Activated T-helper 1 cell treated with anti-CD3 and anti-CD28 coated beads, Interleukin-12 subunit alpha, Interleukin-12 subunit beta, Interleukin-2, Interleukin-4 antibody, amounts not matched to agents 30 ng/mL and 10 ng/mL and 1 ng/mL, durations not matched to agents 14 hours and 24 hours and 36 hours (primary cell): Measurements from ENCODE around the gene KRTAP4-3. TPM values are rescaled to one million over a fixed set of nuclear protein-coding genes. Genes with fewer than 3 reads are reported as not detected.
"Not testable (repeated sequence)": the region's sequence is repeated elsewhere in the genome, so short reads cannot be mapped to it uniquely, and the experiment has no call there.

Source experiments
- DNase-seq: peaks from one replicate; pipeline ENCODE4 v3.0.0; 2021; ENCODE audit warnings: low spot score
- H3K27ac Mint-ChIP-seq: one replicate; pipeline ENCODE4 v1.8.0; 2021; ENCODE audit warnings: mild to moderate bottlenecking, mixed read lengths
- H3K27me3 Mint-ChIP-seq: one replicate; pipeline ENCODE4 v1.8.0; 2022; ENCODE audit warnings: mild to moderate bottlenecking, moderate library complexity, mixed read lengths; ENCODE audit not compliant: insufficient read depth
- H3K36me3 Mint-ChIP-seq: one replicate; pipeline ENCODE4 v1.8.0; 2021; ENCODE audit warnings: low read depth, mixed read lengths
- H3K4me1 Mint-ChIP-seq: one replicate; pipeline ENCODE4 v1.8.0; 2021; ENCODE audit warnings: low read depth, mixed read lengths
- H3K4me3 Mint-ChIP-seq: one replicate; pipeline ENCODE4 v1.8.0; 2021; ENCODE audit warnings: mild to moderate bottlenecking, moderate library complexity, mixed read lengths
- H3K9me3 Mint-ChIP-seq: one replicate; pipeline ENCODE4 v1.8.0; 2021; ENCODE audit warnings: mixed read lengths
- intact Hi-C: fragments of 100-400 bp; cut with micrococcal nuclease; formaldehyde crosslinking; loops from one replicate; pipeline ENCODE4 v1.15.1; 2024
- total RNA-seq: library from RNA; stranded (reverse); gene quantifications from 2 replicates; pipeline ENCODE4 v1.2.3, GENCODE V29; 2022

Gene KRTAP4-3
- total RNA-seq, 1 donor from 2014 or later: not detected

DNA sequence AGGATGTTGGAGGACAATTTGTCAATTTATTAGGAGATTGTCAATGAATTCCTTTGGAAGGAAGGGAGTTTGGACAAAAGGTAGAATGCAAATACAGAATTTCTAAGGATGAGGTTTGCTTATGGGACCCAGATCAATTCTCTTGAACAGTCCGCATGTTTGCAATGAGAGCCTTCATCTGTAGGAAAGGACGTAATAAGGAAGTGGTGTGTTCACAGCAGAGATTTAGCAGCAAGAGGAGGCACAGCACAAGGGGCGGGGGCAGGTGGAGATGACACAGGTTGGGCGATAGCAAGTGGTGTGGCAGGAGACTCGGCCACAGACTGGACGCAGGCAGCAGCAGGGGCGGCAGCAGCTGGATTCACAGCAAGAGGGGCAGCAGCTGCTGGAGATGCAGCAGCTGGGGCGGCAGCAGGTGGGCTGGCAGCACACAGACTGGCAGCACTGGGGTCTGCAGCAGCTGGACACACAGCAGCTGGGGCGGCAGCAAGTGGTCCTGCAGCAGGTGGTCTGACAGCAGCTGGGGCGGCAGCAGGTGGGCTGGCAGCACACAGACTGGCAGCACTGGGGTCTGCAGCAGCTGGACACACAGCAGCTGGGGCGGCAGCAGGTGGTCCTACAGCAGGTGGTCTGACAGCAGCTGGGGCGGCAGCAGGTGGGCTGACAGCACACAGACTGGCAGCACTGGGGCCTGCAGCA lies 44.6 kb downstream of the KRTAP4-3 start:
- intact Hi-C loops, H3K27me3 Mint-ChIP-seq, H3K9me3 Mint-ChIP-seq, H3K4me1 Mint-ChIP-seq, H3K4me3 Mint-ChIP-seq, H3K36me3 Mint-ChIP-seq, DNase-seq, H3K27ac Mint-ChIP-seq: not testable (repeated sequence)

DNA sequence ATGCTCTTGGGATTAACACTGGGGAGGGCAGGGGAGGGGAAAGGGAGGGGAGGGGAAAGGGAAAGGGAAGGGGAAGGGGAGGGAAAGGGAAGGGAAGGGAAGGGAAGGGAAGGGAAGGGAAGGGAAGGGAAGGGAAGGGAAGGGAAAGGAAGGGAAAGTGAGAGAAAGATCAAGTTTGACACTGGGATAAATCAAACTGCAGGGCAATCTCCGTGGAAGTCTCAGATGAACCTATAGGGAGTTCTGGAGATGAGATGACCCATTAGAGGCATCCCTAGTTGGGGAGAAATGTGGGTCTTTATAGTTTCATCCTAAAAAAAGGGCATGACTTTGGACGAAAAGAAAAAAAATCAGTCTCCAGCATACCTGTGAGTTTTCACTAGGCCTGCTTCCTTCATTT lies 46.3 kb downstream of the KRTAP4-3 start:
- Mint-ChIP-seq H3K4me1 (no peaks in the 10 kb centered on the region), H3K9me3 (peaks cover 3% of the 10 kb centered on the region), H3K4me3 (no peak overlapping the region), H3K27me3 (peaks cover 2% of the 10 kb centered on the region), H3K36me3 (no peaks in the 10 kb centered on the region), H3K27ac (no peak overlapping the region)
- no peak for DNase-seq
- intact Hi-C loops: no loop called here

DNA sequence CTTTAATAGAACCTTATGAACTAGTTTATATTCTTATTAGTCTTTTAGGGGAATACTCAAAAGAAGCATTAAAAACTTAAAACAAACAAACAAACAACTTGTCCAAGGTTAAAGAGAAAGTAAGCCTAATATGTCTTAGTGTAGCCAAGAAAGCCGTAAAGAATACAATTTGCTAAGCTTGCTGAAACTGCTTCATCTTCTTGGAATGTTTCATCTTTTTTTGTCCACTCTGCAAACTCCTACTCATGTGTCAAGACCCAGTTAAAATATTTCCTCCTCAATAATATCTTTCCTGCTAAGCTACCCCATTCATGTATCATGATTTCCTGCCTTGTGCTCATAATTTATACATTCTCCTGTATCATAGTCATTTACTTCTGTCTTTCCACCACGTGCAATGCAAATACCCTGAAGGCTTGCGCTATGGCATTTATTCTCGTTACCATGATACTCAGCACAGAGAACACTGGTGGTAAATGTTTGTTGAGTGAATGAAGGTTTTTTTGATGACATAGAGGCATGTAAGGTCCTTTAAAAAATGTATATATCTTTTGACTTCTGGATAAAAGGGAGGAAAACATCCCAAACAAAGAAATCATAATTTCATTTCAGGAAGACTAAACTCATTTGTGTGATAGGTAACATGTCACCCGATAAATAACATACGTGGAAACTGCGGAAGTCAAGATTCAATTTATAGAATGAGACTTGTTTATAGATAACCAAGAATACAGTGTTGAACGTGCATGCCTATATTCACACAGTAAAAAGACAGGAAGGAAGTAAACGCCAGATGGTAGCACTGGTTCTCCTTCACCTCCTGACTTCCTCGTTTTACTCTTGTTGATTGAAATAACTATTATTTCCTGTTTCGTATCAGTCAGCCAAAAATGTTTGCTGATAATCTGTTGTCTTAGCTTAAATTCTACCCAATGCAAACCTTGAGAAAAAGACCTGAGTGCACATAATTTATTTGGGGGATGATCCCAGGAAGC lies 48.0 kb downstream of the KRTAP4-3 start:
- intact Hi-C loops, H3K4me3 Mint-ChIP-seq, H3K4me1 Mint-ChIP-seq, DNase-seq, H3K9me3 Mint-ChIP-seq, H3K27me3 Mint-ChIP-seq, H3K36me3 Mint-ChIP-seq, H3K27ac Mint-ChIP-seq: not testable (repeated sequence)

DNA sequence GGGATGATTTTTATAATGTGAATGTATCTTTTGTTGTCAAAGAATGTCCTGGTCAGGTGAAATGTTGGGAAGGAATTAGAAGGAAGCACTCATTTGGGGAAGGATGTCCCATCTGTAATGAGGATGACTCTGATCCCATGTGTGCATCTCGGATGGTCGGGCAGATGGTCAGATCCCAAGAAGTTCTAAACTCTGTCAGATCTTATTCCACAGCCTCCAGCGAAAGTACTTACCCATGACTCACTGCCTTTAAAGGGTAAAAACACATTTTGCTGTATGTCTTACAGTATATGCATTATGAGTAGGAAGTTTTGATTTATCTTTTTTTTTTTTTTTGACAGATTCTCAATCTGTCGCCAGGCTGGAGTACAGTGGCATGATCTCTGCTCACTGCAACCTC lies 49.3 kb downstream of the KRTAP4-3 start:
- Mint-ChIP-seq H3K36me3 (no peaks in the 10 kb centered on the region), H3K4me1 (no peaks in the 10 kb centered on the region), H3K27me3 (no peaks in the 10 kb centered on the region), H3K27ac (no peak overlapping the region), H3K9me3 (peaks cover 3% of the 10 kb centered on the region), H3K4me3 (no peak overlapping the region)
- DNase-seq: no peak
- intact Hi-C loops: no loop called here

DNA sequence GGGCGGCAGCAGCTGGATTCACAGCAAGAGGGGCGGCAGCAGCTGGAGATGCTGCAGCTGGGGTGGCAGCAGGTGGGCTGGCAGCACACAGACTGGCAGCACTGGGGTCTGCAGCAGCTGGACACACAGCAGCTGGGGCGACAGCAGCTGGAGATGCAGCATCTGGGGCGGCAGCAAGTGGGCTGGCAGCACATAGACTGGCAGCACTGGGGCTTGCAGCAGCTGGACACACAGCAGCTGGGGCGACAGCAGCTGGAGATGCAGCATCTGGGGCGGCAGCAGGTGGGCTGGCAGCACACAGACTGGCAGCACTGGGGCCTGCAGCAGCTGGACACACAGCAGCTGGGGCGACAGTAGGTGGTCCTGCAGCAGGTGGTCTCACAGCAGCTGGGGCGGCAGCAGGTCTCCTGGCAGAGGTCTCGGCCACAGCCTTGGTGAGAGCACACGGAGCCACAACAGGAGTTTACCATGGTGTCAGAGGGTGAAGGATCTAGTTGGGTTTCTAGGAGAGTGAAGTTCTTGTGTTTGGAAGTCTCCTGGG lies 50.1 kb downstream of the KRTAP4-3 start, which contains the start of gene KRTAP4-11:
Gene KRTAP4-11, minus strand, starts transcription at position 528 of the 541 bp plus-strand sequence. Its CDS starts 58 bp downstream, at position 470.
- H3K9me3 Mint-ChIP-seq, H3K36me3 Mint-ChIP-seq, intact Hi-C loops, H3K4me1 Mint-ChIP-seq, DNase-seq, H3K4me3 Mint-ChIP-seq, H3K27ac Mint-ChIP-seq, H3K27me3 Mint-ChIP-seq: not testable (repeated sequence)

Other genes starting within 250 kb of the KRTAP4-3 start
- gene KRT23, start 230.6 kb downstream of the KRTAP4-3 start, total RNA-seq: not detected in 2 replicates
- not detected in 2 replicates for gene KRT39, start 201.3 kb downstream of the KRTAP4-3 start, total RNA-seq
- gene KRT40, start 183.9 kb downstream of the KRTAP4-3 start, total RNA-seq: not detected in 2 replicates
- gene KRTAP3-3, start 174.1 kb downstream of the KRTAP4-3 start, total RNA-seq: not detected in 2 replicates
- not detected in 2 replicates for gene KRTAP3-2, start 168.3 kb downstream of the KRTAP4-3 start, total RNA-seq
- not detected in 2 replicates for gene KRTAP3-1, start 159.1 kb downstream of the KRTAP4-3 start, total RNA-seq
- gene KRTAP1-5, start 141.0 kb downstream of the KRTAP4-3 start, total RNA-seq: not detected in 2 replicates
- gene KRTAP1-4, start 138.0 kb downstream of the KRTAP4-3 start, total RNA-seq: not detected in 2 replicates
- gene KRTAP1-3, start 133.3 kb downstream of the KRTAP4-3 start, total RNA-seq: not detected in 2 replicates
- gene KRTAP1-1, start 126.8 kb downstream of the KRTAP4-3 start, total RNA-seq: not detected in 2 replicates
- not detected in 2 replicates for gene KRTAP2-1, start 120.9 kb downstream of the KRTAP4-3 start, total RNA-seq
- not detected in 2 replicates for gene KRTAP2-2, start 113.0 kb downstream of the KRTAP4-3 start, total RNA-seq
- not detected in 2 replicates for gene KRTAP2-3, start 108.1 kb downstream of the KRTAP4-3 start, total RNA-seq
- not detected in 2 replicates for gene KRTAP2-4, start 102.3 kb downstream of the KRTAP4-3 start, total RNA-seq
- not detected in 2 replicates for gene KRTAP4-7, start 84.1 kb downstream of the KRTAP4-3 start, total RNA-seq
- not detected in 2 replicates for gene KRTAP4-8, start 70.1 kb downstream of the KRTAP4-3 start, total RNA-seq
- not detected in 2 replicates for gene KRTAP4-16, start 66.0 kb downstream of the KRTAP4-3 start, total RNA-seq
- not detected in 2 replicates for gene KRTAP4-9, start 62.8 kb downstream of the KRTAP4-3 start, total RNA-seq
- not detected in 2 replicates for gene KRTAP4-11, start 49.8 kb downstream of the KRTAP4-3 start, total RNA-seq
- gene KRTAP4-12, start 44.0 kb downstream of the KRTAP4-3 start, total RNA-seq: not detected in 2 replicates
- not detected in 2 replicates for gene KRTAP4-6, start 27.7 kb downstream of the KRTAP4-3 start, total RNA-seq
- gene KRTAP4-5, start 18.4 kb downstream of the KRTAP4-3 start, total RNA-seq: not detected in 2 replicates
- not detected in 2 replicates for gene KRTAP4-4, start 7.5 kb downstream of the KRTAP4-3 start, total RNA-seq
- not detected in 2 replicates for gene KRTAP4-2, start 10.0 kb upstream of the KRTAP4-3 start, total RNA-seq
- not detected in 2 replicates for gene KRTAP4-1, start 16.7 kb upstream of the KRTAP4-3 start, total RNA-seq
- gene KRTAP9-1, start 21.7 kb upstream of the KRTAP4-3 start, total RNA-seq: not detected in 2 replicates
- gene KRTAP9-2, start 58.4 kb upstream of the KRTAP4-3 start, total RNA-seq: not detected in 2 replicates
- not detected in 2 replicates for gene KRTAP9-3, start 64.2 kb upstream of the KRTAP4-3 start, total RNA-seq
- not detected in 2 replicates for gene KRTAP9-8, start 69.8 kb upstream of the KRTAP4-3 start, total RNA-seq
- not detected in 2 replicates for gene KRTAP9-4, start 81.5 kb upstream of the KRTAP4-3 start, total RNA-seq
- not detected in 2 replicates for gene KRTAP9-9, start 87.2 kb upstream of the KRTAP4-3 start, total RNA-seq
- gene KRTAP9-6, start 97.2 kb upstream of the KRTAP4-3 start, total RNA-seq: not detected in 2 replicates
- gene KRTAP9-7, start 107.5 kb upstream of the KRTAP4-3 start, total RNA-seq: not detected in 2 replicates
- not detected in 2 replicates for gene KRTAP29-1, start 134.6 kb upstream of the KRTAP4-3 start, total RNA-seq
- not detected in 2 replicates for gene KRTAP16-1, start 141.1 kb upstream of the KRTAP4-3 start, total RNA-seq
- gene KRTAP17-1, start 147.5 kb upstream of the KRTAP4-3 start, total RNA-seq: not detected in 2 replicates
- gene KRT33A, start 182.6 kb upstream of the KRTAP4-3 start, total RNA-seq: not detected in 2 replicates
- not detected in 2 replicates for gene KRT33B, start 201.6 kb upstream of the KRTAP4-3 start, total RNA-seq
- gene KRT34, start 214.1 kb upstream of the KRTAP4-3 start, total RNA-seq: not detected in 2 replicates
- gene KRT31, start 229.4 kb upstream of the KRTAP4-3 start, total RNA-seq: not detected in 2 replicates